GM18511 (cell line): ENCODE data around the gene KIF26A.

Experiments
- ATAC-seq: cut with Tn5 transposase; IDR thresholded peaks from one replicate; pipeline ENCODE4 v1.9.1; 2021; ENCODE audit warnings: mild to moderate bottlenecking, moderate library complexity; ENCODE audit not compliant: unreplicated experiment

Gene KIF26A

DNA sequence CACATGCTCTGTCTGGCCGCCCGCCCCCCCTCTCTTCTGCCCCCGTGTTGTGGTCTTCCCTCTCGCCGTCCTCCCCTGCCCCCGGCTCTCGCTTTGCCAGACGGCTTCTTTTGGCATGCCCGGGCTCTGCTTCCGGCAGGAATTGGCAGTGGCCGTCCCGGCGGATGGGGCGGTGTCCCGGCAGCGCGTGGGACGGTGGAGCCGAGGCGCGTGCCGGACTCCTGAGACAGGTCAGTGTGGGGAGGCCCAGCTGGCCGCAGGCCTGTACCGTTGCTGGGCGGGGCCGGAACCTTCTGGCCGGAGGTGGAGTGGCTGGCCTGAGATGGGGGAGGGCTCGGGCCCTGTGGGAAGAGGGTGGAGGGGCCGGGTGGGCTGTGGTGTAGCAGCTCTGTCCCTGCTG lies 17.1 kb downstream of the KIF26A start:
- ATAC-seq: no peak

- no peak for ATAC-seq
Measured at GRCh38 chr14:104156142-104156541, 17.8 kb downstream of the KIF26A start.

- no peak for ATAC-seq
Measured at GRCh38 chr14:104157016-104157928, 18.9 kb downstream of the KIF26A start.

DNA sequence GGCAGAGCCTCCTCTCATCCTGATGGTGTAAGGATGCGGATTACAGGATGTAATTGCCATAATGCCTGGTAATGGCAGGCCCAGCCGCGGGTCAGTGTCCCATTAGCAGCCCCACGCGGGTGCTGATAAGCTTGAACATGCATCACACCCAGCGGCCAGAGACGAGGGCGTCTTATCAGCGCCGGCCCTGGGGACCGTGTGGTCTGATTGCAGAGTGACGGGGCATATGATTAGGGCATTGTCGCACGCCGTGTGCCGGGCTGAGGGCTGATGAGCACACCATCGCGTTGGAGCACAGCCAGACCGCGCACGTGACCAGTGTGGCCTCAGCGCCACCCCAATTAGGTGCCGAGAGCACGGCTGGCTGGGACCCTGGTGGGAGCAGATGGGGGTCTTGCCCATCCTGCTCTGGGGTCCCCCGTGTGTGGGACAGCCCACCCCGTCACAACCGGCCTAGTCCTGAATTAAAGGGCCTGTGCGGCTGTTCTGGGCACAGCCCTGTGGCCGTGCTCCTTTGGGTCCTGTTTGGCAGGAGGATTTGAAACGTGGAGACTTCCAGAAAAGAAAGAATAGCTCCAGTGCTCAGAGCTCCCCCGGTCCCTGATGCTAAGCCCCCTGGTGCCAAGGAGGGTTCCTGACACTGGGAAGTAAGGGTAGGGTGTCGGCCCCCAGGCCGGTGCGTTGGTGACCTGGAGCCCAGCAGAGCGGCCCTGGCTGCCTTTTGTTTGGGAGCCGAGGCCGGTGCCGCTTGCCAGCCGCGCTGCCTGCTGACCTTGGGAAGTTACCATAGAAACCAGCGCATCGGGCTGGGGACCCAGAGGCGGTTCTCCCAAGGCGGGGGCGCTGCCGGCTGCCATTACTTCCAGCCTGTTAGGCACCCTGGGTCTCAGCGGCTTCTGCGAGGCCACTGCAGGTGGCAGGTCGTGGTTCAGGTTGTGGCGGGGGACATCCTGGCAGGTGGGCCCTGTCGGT lies 20.7 kb downstream of the KIF26A start:
- ATAC-seq: no peak

DNA sequence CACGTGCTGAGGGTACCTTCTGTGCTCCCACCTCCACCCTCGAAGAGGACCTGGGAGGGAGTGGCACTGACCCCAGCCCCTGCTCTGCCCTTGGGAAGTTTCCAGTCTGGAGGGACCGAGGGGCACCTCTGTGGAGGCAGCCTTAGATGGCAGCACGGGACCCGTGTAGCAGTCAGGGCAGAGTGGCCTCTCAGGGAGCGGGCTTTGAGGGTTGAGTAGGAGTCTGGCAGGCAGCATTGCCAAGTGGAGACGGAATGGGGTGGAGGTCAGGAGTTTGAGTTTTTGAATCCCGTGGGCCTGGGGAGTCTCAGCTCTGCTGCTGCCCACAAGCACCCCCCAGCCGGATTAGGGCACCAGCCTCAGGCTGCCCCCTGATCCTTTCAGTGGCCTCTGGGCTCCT lies 21.6 kb downstream of the KIF26A start:
- no peak for ATAC-seq

GRCh38 chr14:104161602-104162367 lies 23.4 kb downstream of the KIF26A start:
- ATAC-seq: no peak

DNA sequence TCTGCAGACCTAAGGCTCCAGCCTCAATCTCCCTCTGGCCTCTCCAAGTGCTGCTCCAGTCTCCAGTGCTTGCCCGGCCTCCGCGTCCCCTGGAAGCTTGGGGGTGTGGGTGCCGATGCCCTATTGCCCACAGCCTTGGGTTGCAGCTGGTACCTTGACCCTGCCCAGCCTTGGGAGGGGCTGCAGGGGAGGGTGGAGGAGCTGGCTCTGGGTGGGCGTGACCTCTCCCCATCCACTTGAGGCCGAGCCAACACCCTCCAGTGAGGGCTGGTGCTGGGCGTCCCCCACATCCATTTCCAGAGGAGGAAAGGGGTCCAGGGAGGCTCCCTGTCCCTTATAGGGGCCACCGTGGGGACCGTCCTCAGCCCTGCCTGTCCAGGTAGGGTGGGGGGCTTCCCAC lies 24.1 kb downstream of the KIF26A start:
- no peak for ATAC-seq

GRCh38 chr14:104163541-104163940 lies 25.2 kb downstream of the KIF26A start:
- no peak for ATAC-seq

DNA sequence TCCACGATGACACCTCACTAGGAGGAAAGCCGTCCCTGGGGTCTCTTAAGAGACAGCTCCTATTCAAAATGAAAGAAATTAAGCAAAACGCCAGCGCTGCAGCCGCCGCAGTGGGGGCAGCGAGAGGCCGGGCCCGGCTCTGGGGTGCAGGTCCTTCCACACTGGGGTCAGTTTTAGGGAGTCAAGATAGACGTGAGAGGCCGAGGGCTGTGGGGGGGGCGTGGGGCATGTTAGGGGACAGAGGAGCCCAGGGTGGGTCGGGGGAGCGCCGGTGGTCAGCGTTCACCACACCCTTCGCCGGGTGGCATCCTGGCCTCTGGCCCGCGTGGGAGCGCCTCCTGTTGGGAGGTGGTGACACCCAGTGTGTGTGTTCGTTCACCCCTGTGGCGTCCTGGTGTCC lies 25.7 kb downstream of the KIF26A start:
- ATAC-seq: no peak

DNA sequence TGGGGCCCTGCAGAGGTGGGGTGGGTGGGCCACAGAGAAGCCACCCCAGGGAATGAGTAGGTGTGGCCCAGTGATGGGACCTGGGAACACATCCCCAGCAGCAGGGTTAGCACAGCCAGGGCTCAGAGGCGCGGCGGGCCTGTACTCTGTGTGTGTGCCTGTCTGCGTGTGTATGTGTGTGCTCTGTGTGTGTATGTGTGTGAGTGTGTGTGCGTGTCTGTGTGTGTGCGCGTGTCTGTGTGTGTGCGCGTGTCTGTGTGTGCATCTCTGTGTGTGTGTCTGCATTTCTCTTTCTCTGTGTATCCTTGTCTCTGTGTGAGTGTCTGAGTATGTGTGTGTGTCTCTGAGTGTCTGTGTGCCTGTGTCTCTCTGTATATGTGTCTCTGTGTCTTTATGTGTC lies 26.1 kb downstream of the KIF26A start:
- ATAC-seq: no peak

DNA sequence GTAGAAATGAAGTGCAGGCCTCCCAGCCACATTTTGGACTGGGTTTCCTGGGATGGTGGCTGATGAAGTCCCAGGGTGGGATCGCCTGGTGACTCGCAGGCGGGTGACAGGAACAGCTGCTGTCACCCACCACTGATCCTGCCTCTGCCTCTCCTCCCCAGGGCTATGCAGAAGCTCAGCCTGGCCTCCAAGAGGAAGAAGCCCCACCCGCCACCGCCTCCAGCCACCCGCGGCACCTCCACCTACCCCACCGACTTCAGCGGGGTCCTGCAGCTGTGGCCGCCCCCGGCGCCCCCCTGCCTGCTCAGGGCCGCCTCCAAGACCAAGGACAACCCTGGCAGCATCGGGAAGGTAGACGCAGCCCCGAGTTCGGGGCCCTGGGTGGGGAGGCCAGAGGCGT lies 28.3 kb downstream of the KIF26A start:
- ATAC-seq: no peak

DNA sequence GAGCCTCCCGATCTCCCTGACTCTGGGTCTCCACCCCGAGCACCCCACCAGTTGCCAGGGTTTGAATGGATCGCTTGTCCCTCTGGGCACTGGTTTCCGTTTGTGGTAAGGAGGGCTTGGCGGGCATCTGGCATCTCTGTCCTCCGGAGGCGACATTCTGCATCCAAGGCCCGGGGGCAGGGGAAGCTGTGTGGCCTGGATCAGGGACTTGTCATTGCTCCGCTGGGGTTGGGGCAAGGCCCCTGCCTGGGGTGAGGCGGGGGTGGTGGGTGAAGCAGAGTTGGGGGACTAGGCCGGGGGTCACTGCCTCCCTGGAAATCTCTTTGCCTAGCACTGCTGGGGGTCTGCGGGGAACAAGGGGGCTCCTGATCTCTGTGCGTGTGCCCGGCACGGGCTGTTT lies 30.2 kb downstream of the KIF26A start:
- ATAC-seq: no peak

- no peak for ATAC-seq
Measured at GRCh38 chr14:104169005-104169698, 30.8 kb downstream of the KIF26A start.

DNA sequence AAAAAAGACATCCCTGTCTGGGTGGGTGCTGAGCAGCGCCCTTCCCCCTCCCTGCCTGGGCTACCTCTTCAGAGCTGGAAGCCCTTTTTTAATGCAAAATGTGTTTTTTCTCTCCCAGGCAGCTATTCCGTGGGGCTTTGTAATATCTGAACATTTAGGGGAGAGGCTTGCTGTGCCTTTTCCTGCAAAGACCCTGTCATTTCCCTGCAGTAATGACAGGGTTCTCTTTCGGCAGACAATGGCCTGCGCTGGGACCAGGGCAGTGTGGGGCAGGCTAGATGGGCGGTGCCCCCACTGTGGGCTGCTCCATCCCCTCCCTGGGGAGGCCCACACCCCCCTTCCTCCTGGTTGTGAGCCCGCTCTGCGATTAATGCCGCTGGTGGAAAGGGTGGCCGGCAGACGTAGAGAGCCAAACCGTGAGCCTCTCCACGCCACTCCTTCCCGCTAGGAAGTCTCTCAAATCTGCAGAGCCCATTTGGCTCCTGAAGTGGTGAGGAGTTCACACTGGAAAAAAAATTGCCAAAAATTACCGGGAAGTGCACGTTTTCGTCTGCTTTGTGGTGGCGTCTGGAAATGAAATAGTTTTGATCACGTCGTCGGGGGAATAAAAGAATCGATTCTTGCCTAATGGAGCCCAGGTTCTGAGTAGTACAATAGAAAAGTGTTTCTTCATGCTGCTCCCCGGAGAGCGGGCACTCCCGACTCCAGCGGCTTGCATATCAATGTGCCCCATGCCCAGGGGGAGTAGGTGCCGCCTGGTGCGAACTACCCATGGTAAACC lies 31.5 kb downstream of the KIF26A start:
- ATAC-seq: no peak

DNA sequence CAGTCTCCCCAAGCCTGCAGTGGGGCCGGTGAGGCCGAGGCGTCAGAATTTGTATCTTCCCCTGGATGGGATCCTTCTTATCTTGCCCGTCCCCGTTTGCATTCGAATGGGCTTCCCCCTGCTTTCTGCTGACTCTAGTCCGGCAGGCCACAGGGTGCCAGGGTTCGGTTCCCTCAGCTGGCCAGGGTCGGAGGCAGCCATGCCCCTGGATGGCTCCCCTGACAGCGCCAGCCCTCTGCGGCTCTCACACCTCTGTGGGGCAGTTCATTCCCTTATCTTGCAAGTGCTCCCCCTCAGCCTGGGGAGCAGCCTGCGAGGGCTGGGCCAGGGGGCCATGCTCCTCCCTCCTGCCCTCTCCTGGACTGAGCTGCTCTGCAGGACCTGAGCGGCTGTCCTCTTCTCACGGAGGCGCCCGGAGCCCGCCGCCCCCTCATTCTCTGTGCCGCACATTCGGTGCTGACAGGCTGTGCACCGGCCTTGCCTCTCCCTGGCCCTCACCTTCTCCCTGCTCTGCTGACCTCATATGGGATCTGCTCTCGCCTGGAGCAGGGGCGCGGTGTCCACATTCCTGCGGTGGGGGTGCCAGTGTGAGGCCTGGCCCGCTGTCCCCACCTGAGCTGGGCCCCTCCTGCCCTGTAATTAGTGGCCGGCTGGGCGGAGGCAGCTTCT lies 32.8 kb downstream of the KIF26A start:
- ATAC-seq: no peak

DNA sequence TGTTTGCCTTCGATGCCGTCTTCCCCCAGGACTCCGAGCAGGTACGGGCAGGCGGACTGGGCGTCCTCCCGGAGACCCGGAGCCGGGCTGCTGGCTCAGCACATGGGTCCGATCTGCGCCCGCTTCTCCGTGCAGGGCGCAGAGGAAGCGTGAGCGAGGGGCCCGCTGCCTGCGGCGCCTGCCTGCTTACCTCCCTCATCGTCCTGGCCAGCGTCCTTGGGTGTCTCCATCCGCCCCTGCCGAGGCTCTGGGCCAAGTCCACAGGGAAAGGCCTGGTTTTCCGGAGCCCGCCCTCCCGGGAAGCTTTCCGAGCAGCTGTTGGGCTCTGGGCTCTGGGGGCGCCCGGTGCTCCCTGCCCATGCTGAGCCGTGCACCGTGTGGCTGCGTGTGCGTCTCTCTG lies 33.5 kb downstream of the KIF26A start:
- ATAC-seq: no peak

GRCh38 chr14:104172349-104172748 lies 34.0 kb downstream of the KIF26A start:
- ATAC-seq: no peak

DNA sequence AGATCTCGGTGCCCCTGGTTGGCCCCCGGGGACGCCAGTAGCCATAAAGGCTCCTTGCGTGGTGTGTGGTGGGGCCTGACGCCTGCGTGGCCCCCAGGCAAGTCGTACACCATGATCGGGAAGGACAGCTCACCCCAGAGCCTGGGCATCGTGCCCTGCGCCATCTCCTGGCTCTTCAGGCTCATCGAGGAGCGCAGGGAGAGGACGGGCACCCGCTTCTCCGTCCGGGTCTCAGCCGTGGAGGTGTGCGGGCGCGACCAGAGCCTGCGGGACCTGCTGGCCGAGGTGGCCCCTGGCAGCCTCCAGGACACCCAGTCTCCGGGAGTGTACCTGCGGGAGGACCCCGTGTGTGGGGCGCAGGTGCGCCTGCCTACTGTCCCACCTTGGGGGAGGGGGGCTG lies 34.5 kb downstream of the KIF26A start:
- no peak for ATAC-seq

- ATAC-seq: no peak
Measured at GRCh38 chr14:104174051-104174450, 35.7 kb downstream of the KIF26A start.
